H1 (cell line): ENCODE measurements around the gene STEAP2. TPM values are rescaled to one million over a fixed set of nuclear protein-coding genes. Genes with fewer than 3 reads are reported as not detected.

ENCODE experiments used
- CTCF ChIA-PET: fragments of 300-600 bp; sonication (Branson Sonifier 250); formaldehyde crosslinking; loops from one replicate; lab custom pipeline; 2021; ENCODE audit not compliant: partially characterized antibody; lab: Charles Lee
- POLR2A ChIA-PET: fragments of 300-600 bp; sonication (Branson Sonifier 250); formaldehyde crosslinking; loops from one replicate; lab custom pipeline; 2021; ENCODE audit warnings: inconsistent platforms; ENCODE audit not compliant: partially characterized antibody; lab: Charles Lee
- DNase-seq, 2 experiments: peaks; one replicate each; pipeline versions ENCODE4 v3.0.0 to v3.0.0-alpha.2; 2010 to 2022; ENCODE audit warnings: low spot score in 2 of 2, low read depth in 1 of 2, mixed read lengths in 1 of 2
- FAIRE-seq: peaks from 2 replicates; lab custom pipeline; 2011; peaks lifted over from hg19 to GRCh38; lab: Jason Lieb, UNC
- H2AFZ ChIP-seq: 2 replicates; pipeline ENCODE4 v1.8.1; 2012; ENCODE audit warnings: low read length, inconsistent platforms
- H2AK5ac ChIP-seq: 2 replicates; pipeline ENCODE4 v1.6.1; 2013; ENCODE audit warnings: low read depth, low read length
- H2BK120ac ChIP-seq: replicated peaks from 2 replicates; pipeline ENCODE3; 2013; ENCODE audit warnings: low read depth, low read length, inconsistent platforms
- H2BK12ac ChIP-seq: 2 replicates; pipeline ENCODE4 v1.6.1; 2013; ENCODE audit warnings: low read depth, low read length
- H2BK15ac ChIP-seq: 2 replicates; pipeline ENCODE4 v1.6.1; 2013; ENCODE audit warnings: low read length
- H2BK20ac ChIP-seq: 2 replicates; pipeline ENCODE4 v1.6.1; 2013; ENCODE audit warnings: low read length
- H2BK5ac ChIP-seq: 2 replicates; pipeline ENCODE4 v1.6.1; 2013; ENCODE audit warnings: low read depth, low read length
- H3K14ac ChIP-seq: 2 replicates; pipeline ENCODE4 v1.6.1; 2013; ENCODE audit warnings: inconsistent platforms; ENCODE audit not compliant: insufficient read length
- H3K18ac ChIP-seq: 2 replicates; pipeline ENCODE4 v1.6.1; 2013; ENCODE audit warnings: low read length; ENCODE audit errors: extremely low read depth
- H3K23ac ChIP-seq: 2 replicates; pipeline ENCODE4 v1.6.1; 2013; ENCODE audit warnings: inconsistent platforms; ENCODE audit not compliant: insufficient read length
- H3K23me2 ChIP-seq: 2 replicates; pipeline ENCODE4 v1.6.1; 2013; ENCODE audit warnings: low read depth, low read length
- H3K27ac ChIP-seq: 2 replicates; pipeline ENCODE4 v1.6.1; 2011; ENCODE audit warnings: low read depth, low read length, inconsistent platforms
- H3K27me3 ChIP-seq, 4 experiments: replicated peaks in 1 of 4; 1 replicate in 1 of 4; 2 replicates in 3 of 4; pipeline versions ENCODE4 v1.6.1 to v1.8.1; 2011 to 2013; ENCODE audit warnings: low read length in 3 of 4, mild to moderate bottlenecking in 3 of 4, inconsistent platforms in 2 of 4, mixed read lengths in 2 of 4, moderate library complexity in 1 of 4; ENCODE audit not compliant: control insufficient read depth in 3 of 4, insufficient read depth in 3 of 4; ENCODE audit errors: extremely low read depth in 1 of 4
- H3K36me3 ChIP-seq, 4 experiments: 2 replicates each; pipeline versions ENCODE4 v1.6.1 to v1.8.1; 2011 to 2013; ENCODE audit warnings: mild to moderate bottlenecking in 4 of 4, low read length in 3 of 4, moderate library complexity in 2 of 4, control low read depth in 1 of 4, inconsistent platforms in 1 of 4; ENCODE audit not compliant: insufficient read depth in 4 of 4, control insufficient read depth in 2 of 4
- H3K4ac ChIP-seq: replicated peaks from 2 replicates; pipeline ENCODE3; 2013; ENCODE audit warnings: low read length, low read depth, mixed read lengths, inconsistent platforms; ENCODE audit not compliant: insufficient read length
- H3K4me1 ChIP-seq, 4 experiments: replicated peaks in 1 of 4; 1 replicate in 1 of 4; 2 replicates in 3 of 4; pipeline versions ENCODE4 v1.6.1 to v1.8.1; 2011 to 2013; ENCODE audit warnings: low read length in 3 of 4, inconsistent platforms in 2 of 4, mixed read lengths in 1 of 4; ENCODE audit not compliant: insufficient read depth in 4 of 4, control insufficient read depth in 3 of 4
- H3K4me2 ChIP-seq, 2 experiments: 2 replicates each; pipeline versions ENCODE4 v1.6.1 to v1.8.1; 2011 to 2013; ENCODE audit warnings: low read depth in 2 of 2, low read length in 2 of 2, control low read depth in 1 of 2, inconsistent platforms in 1 of 2, mild to moderate bottlenecking in 1 of 2; ENCODE audit not compliant: insufficient read depth in 1 of 2
- H3K4me3 ChIP-seq, 4 experiments: fragments of 200-600, 300-600 bp in 1 of 4; sonication (generic), shearing (Covaris generic), sonication (Bioruptor Twin) in 1 of 4; 2 replicates each; pipeline versions ENCODE4 v1.5.1 to v1.8.1; 2011 to 2016; ENCODE audit warnings: low read length in 4 of 4, low read depth in 3 of 4, control low read depth in 2 of 4, inconsistent platforms in 2 of 4, mild to moderate bottlenecking in 2 of 4, mixed read lengths in 1 of 4, moderate library complexity in 1 of 4; ENCODE audit not compliant: insufficient read depth in 2 of 4; ENCODE audit errors: extremely low read depth in 1 of 4
- H3K56ac ChIP-seq: replicated peaks from 2 replicates; pipeline ENCODE3; 2013; ENCODE audit warnings: low read depth, mild to moderate bottlenecking, mixed read lengths, low read length, inconsistent platforms; ENCODE audit not compliant: insufficient read length
- H3K79me1 ChIP-seq: 2 replicates; pipeline ENCODE4 v1.6.1; 2013; ENCODE audit warnings: low read depth, low read length, control low read depth
- H3K79me2 ChIP-seq, 2 experiments: 2 replicates each; pipeline versions ENCODE4 v1.6.1 to v1.8.1; 2012 to 2013; ENCODE audit warnings: low read length in 2 of 2, mild to moderate bottlenecking in 2 of 2, inconsistent platforms in 1 of 2; ENCODE audit not compliant: insufficient read depth in 2 of 2, control insufficient read depth in 1 of 2
- H3K9ac ChIP-seq, 4 experiments: replicated peaks in 1 of 4; 1 replicate in 1 of 4; 2 replicates in 3 of 4; pipeline versions ENCODE4 v1.6.1 to v1.8.1; 2011 to 2013; ENCODE audit warnings: low read depth in 3 of 4, low read length in 3 of 4, control low read depth in 2 of 4, mild to moderate bottlenecking in 2 of 4, moderate library complexity in 2 of 4, inconsistent platforms in 1 of 4; ENCODE audit errors: extremely low read depth in 1 of 4
- H3K9me3 ChIP-seq, 2 experiments: 2 replicates each; pipeline versions ENCODE4 v1.6.1 to v1.8.1; 2012 to 2013; ENCODE audit warnings: mild to moderate bottlenecking in 2 of 2, moderate library complexity in 2 of 2, control low read depth in 1 of 2, inconsistent platforms in 1 of 2, low read depth in 1 of 2, low read length in 1 of 2, mixed read lengths in 1 of 2; ENCODE audit not compliant: insufficient read depth in 2 of 2
- H4K20me1 ChIP-seq, 2 experiments: replicated peaks in 1 of 2; 2 replicates each; pipeline versions ENCODE3 to v1.8.1; 2011 to 2013; ENCODE audit warnings: inconsistent platforms in 2 of 2, low read length in 2 of 2, mild to moderate bottlenecking in 1 of 2; ENCODE audit not compliant: insufficient read depth in 2 of 2, control insufficient read depth in 1 of 2
- H4K5ac ChIP-seq: 2 replicates; pipeline ENCODE4 v1.6.1; 2013; ENCODE audit warnings: low read length, low read depth, mixed read lengths, inconsistent platforms; ENCODE audit not compliant: insufficient read length
- H4K8ac ChIP-seq: 2 replicates; pipeline ENCODE4 v1.8.0; 2013; ENCODE audit warnings: mild to moderate bottlenecking, moderate library complexity, low read length, inconsistent platforms; ENCODE audit not compliant: insufficient read depth; ENCODE audit errors: extremely low read depth
- H4K91ac ChIP-seq: replicated peaks from 2 replicates; pipeline ENCODE3; 2013; ENCODE audit warnings: low read length, mixed read lengths, inconsistent platforms; ENCODE audit not compliant: insufficient read length
- BACH1 ChIP-seq: IDR thresholded peaks from 2 replicates; pipeline ENCODE4 v1.6.1; 2012; ENCODE audit warnings: low read length, improper control_type of control experiment
- CTCF ChIP-seq, 3 experiments: IDR thresholded peaks; 1 replicate in 2 of 3; 2 replicates in 1 of 3; pipeline versions ENCODE4 v1.5.1 to v1.6.1; 2011; ENCODE audit warnings: low read length in 3 of 3, mild to moderate bottlenecking in 3 of 3, inconsistent platforms in 2 of 3, low read depth in 1 of 3, moderate library complexity in 1 of 3; ENCODE audit not compliant: insufficient read depth in 1 of 3; ENCODE audit errors: control extremely low read depth in 1 of 3
- EGR1 ChIP-seq: IDR thresholded peaks from 2 replicates; pipeline ENCODE4 v1.6.1; 2011; ENCODE audit warnings: low read depth, low read length, borderline replicate concordance
- POLR2AphosphoS5 ChIP-seq: IDR thresholded peaks from 2 replicates; pipeline ENCODE4 v1.6.1; 2011; ENCODE audit warnings: low read depth, low read length
- RNF2 ChIP-seq: fragments of 200-900, 300-1000 bp; sonication (generic); IDR thresholded peaks from 2 replicates; pipeline ENCODE4 v1.7.1; 2016; ENCODE audit warnings: borderline replicate concordance, low read depth, mild to moderate bottlenecking, antibody characterized with exemption, low read length; ENCODE audit not compliant: poor library complexity, severe bottlenecking; ENCODE audit errors: missing control alignments
- SAP30 ChIP-seq: fragments of 300-600 bp; sonication (generic); IDR thresholded peaks from 2 replicates; pipeline ENCODE4 v1.7.1; 2012; ENCODE audit warnings: low read length, moderate library complexity, mild to moderate bottlenecking, inconsistent platforms; ENCODE audit not compliant: insufficient read depth, insufficient replicate concordance
- SP4 ChIP-seq: IDR thresholded peaks from 2 replicates; pipeline ENCODE4 v1.6.1; 2012; ENCODE audit warnings: low read length, inconsistent platforms
- TBP ChIP-seq: IDR thresholded peaks from 2 replicates; pipeline ENCODE4 v1.6.1; 2011; ENCODE audit warnings: low read depth, low read length, improper control_type of control experiment
- polyA plus RNA-seq, 7 experiments: library from polyadenylated mRNA; depleted of rRNA in 3 of 7; stranded (reverse) in 5 of 7; unstranded in 2 of 7; fragments of >200 nt in 5 of 7; fragments of 200-250 nt in 2 of 7; gene quantifications; 1 replicate in 5 of 7; 2 replicates in 1 of 7; 4 replicates in 1 of 7; pipeline versions ENCODE4 v1.2.1 to v1.2.3, GENCODE V29; 2011 to 2013; ENCODE audit warnings: missing spikeins in 2 of 7, mixed read lengths in 2 of 7
- total RNA-seq: library from RNA; stranded (reverse); fragmentation: NEBNext Ultra II Directional; extraction: Animal tissue kit (Norgen Biotek cat#: 25700); gene quantifications from 2 replicates; pipeline ENCODE4 v1.2.1, GENCODE V29; 2021

The STEAP2 gene
- total and polyA plus RNA-seq, 2 of the 8 experiments (the other 6 are each of a cell fraction or from before 2014, with no cell fraction given) = 13.4 to 18.4 TPM

- Histone ChIP-seq H3K56ac (no peak overlapping the region), H2BK15ac (no peak overlapping the region), H4K20me1 (no peaks in the 10 kb centered on the region), H3K23ac (no peak overlapping the region), H2BK120ac (no peak overlapping the region), H3K4ac (no peak overlapping the region), H3K23me2 (no peaks in the 10 kb centered on the region), H3K9ac (no peak overlapping the region), H3K27me3 (no peaks in the 10 kb centered on the region), H4K5ac (no peak overlapping the region), H3K4me1 (no peaks in the 10 kb centered on the region), H3K36me3 (no peaks in the 10 kb centered on the region), H3K9me3 (peaks cover 29 to 31% of the 10 kb centered on the region in 2 experiments), H3K27ac (no peak overlapping the region), H2AFZ (no peak overlapping the region), H2AK5ac (no peak overlapping the region), H4K8ac (no peak overlapping the region), H3K79me2 (no peaks in the 10 kb centered on the region), H3K4me2 (no peak overlapping the region), H2BK12ac (no peak overlapping the region), H3K18ac (no peak overlapping the region), H2BK5ac (no peak overlapping the region), H3K4me3 (no peak overlapping the region), H2BK20ac (no peak overlapping the region), H4K91ac (no peak overlapping the region), H3K14ac (no peak overlapping the region), H3K79me1 (no peaks in the 10 kb centered on the region)
- TF ChIP-seq POLR2AphosphoS5 (no peak), EGR1 (no peak), BACH1 (no peak), SAP30 (no peak), SP4 (no peak), CTCF (IDR thresholded peaks at IDR 0.05; ENCODE audit: control extremely low read depth in 1 of 3, insufficient read depth in 1 of 3, low read depth in 1 of 3, low read length in 3 of 3) (no peak), TBP (no peak), RNF2 (no peak)
- POLR2A ChIA-PET = no interaction called here
- DNase-seq (no peak), FAIRE-seq (no peak)
- CTCF ChIA-PET = no interaction called here
Observed at GRCh38 chr7:90190995-90191394, 20.5 kb upstream of the STEAP2 start.
